K562 (cell line): ENCODE measurements around the gene SORCS2.

Experiments used
- CBX8 ChIP-seq: fragments of 200-600 bp; sonication (generic); IDR thresholded peaks from 2 replicates; pipeline ENCODE4 v1.6.1; 2012; ENCODE audit warnings: borderline replicate concordance, mixed run types, low read depth, mild to moderate bottlenecking, moderate library complexity, mixed read lengths, low read length, control low read depth, inconsistent platforms; ENCODE audit not compliant: poor library complexity, severe bottlenecking; ENCODE audit errors: extremely low read depth
- EZH2 ChIP-seq: IDR thresholded peaks from 2 replicates; pipeline ENCODE4 v1.6.1; 2012; ENCODE audit warnings: low read depth, mild to moderate bottlenecking, inconsistent platforms, low read length, borderline replicate concordance
- KLF1 ChIP-seq: fragments of 450-650 bp; IDR thresholded peaks from 2 replicates; pipeline ENCODE4 v1.6.1; 2016; ENCODE audit warnings: missing genetic modification characterization, missing compliant biosample characterization
- NRF1 ChIP-seq, 2 experiments: fragments of 450-650 bp; IDR thresholded peaks in 1 of 2; conservative IDR thresholded peaks in 1 of 2; 2 replicates each; pipeline ENCODE4 v1.6.1; 2014; ENCODE audit warnings: mild to moderate bottlenecking in 2 of 2
- POLR2A ChIP-seq: fragments of 450-650 bp; conservative IDR thresholded peaks from 2 replicates; pipeline ENCODE4 v1.6.1; 2016
- PRPF4 ChIP-seq: fragments of 200-400 bp; formaldehyde crosslinking; IDR thresholded peaks from one replicate; pipeline ENCODE4 v1.6.1; 2017; ENCODE audit warnings: low read length, low read depth, mild to moderate bottlenecking; ENCODE audit not compliant: insufficient read depth, poor library complexity, severe bottlenecking
- RAD21 ChIP-seq, 2 experiments: fragments of 250-450 bp in 1 of 2; fragments of 450-650 bp in 1 of 2; sonication (Bioruptor Pico) in 1 of 2; formaldehyde crosslinking in 1 of 2; IDR thresholded peaks in 1 of 2; conservative IDR thresholded peaks in 1 of 2; 2 replicates each; pipeline versions ENCODE4 v1.4.0 to v1.8.0; 2020 to 2022; ENCODE audit warnings: mild to moderate bottlenecking in 2 of 2, moderate library complexity in 1 of 2
- TEAD1 ChIP-seq, 2 experiments: fragments of 450-650 bp in 1 of 2; sonication (generic) in 1 of 2; formaldehyde crosslinking; IDR thresholded peaks; 2 replicates each; pipeline versions ENCODE4 v1.4.0 to v1.8.0; 2020 to 2022; ENCODE audit warnings: mild to moderate bottlenecking in 2 of 2, missing genetic modification reagents in 1 of 2
- TF ChIP-seq, protein P1 (sequence below): fragments of 250-450 bp; sonication (Bioruptor Pico); IDR thresholded peaks from 2 replicates; pipeline ENCODE4 v1.8.0; 2022; ENCODE audit warnings: moderate library complexity, mild to moderate bottlenecking, inconsistent platforms
- TF ChIP-seq, protein P2 (sequence below): fragments of 450-650 bp; formaldehyde crosslinking; conservative IDR thresholded peaks from 2 replicates; pipeline ENCODE4 v1.4.0; 2022; ENCODE audit warnings: mild to moderate bottlenecking, missing genetic modification characterization
- TF ChIP-seq, protein P3 (sequence below): IDR thresholded peaks from 3 replicates; pipeline ENCODE4 v1.6.1; 2011; ENCODE audit warnings: borderline replicate concordance, mild to moderate bottlenecking; ENCODE audit not compliant: insufficient read length, insufficient read depth

DNA sequence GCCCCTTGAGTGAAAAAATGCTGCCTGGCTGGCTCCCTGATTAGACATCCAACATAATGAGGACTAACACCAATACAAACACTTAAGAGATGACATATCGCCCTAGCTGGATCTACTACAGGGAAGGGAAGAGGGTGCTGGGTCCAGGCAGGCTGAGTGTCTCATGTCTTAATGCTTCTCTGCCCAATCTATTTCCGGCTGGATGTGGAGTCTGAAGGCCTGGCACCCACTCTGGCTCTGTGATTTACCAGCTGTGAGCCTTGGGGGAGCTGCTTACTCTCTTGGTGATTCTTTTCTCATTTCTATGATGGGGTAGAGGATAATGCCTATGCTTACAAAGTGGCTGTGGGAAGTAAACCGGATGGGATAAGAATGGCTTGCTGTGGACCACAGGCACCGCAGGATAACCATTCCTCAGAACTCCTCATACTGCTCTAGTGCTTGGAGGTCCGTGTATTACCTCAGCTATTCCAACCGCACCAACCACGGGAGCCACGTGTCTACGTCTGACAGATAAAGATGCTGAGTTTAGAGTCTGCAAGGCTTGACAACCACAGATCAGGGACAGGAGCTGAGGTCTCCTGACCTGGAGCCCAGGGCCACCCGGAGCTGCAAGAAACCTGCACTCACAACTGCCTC, 585.7 kb downstream of the SORCS2 start:
- TF ChIP-seq, protein P1, sequence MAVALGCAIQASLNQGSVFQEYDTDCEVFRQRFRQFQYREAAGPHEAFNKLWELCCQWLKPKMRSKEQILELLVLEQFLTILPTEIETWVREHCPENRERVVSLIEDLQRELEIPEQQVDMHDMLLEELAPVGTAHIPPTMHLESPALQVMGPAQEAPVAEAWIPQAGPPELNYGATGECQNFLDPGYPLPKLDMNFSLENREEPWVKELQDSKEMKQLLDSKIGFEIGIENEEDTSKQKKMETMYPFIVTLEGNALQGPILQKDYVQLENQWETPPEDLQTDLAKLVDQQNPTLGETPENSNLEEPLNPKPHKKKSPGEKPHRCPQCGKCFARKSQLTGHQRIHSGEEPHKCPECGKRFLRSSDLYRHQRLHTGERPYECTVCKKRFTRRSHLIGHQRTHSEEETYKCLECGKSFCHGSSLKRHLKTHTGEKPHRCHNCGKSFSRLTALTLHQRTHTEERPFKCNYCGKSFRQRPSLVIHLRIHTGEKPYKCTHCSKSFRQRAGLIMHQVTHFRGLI (CRISPR knock-in tag) = no peak
- TF ChIP-seq RAD21 (CRISPR knock-in tag; conservative IDR thresholded peaks at IDR 0.05 in 1 of 2, IDR thresholded peaks at IDR 0.05 in 1 of 2) (no peak), KLF1 (tag) (no peak), CBX8 (no peak), PRPF4 (no peak), EZH2 (no peak), NRF1 (conservative IDR thresholded peaks at IDR 0.05 in 1 of 2, IDR thresholded peaks at IDR 0.05 in 1 of 2) (no peak), POLR2A (no peak), TEAD1 (CRISPR knock-in tag; IDR thresholded peaks at IDR 0.05) (no peak)
- TF ChIP-seq, protein P2, sequence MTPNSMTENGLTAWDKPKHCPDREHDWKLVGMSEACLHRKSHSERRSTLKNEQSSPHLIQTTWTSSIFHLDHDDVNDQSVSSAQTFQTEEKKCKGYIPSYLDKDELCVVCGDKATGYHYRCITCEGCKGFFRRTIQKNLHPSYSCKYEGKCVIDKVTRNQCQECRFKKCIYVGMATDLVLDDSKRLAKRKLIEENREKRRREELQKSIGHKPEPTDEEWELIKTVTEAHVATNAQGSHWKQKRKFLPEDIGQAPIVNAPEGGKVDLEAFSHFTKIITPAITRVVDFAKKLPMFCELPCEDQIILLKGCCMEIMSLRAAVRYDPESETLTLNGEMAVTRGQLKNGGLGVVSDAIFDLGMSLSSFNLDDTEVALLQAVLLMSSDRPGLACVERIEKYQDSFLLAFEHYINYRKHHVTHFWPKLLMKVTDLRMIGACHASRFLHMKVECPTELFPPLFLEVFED (CRISPR knock-in tag) = no peak
- TF ChIP-seq, protein P3, sequence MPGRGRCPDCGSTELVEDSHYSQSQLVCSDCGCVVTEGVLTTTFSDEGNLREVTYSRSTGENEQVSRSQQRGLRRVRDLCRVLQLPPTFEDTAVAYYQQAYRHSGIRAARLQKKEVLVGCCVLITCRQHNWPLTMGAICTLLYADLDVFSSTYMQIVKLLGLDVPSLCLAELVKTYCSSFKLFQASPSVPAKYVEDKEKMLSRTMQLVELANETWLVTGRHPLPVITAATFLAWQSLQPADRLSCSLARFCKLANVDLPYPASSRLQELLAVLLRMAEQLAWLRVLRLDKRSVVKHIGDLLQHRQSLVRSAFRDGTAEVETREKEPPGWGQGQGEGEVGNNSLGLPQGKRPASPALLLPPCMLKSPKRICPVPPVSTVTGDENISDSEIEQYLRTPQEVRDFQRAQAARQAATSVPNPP = no peak
